Measurements from ENCODE around the gene CTCFL. TPM values are rescaled to one million over a fixed set of nuclear protein-coding genes. Genes with fewer than 3 reads are reported as not detected.
A peak's percentile ranks its signal among the peaks of the same experiment; 100 is the strongest.

The CTCFL gene
- total RNA-seq, 1 donor from 2014 or later: not detected

GRCh38 chr20:57559658-57560553 is 35.0 kb upstream of the CTCFL start:
- DNase-seq: no peak

DNA sequence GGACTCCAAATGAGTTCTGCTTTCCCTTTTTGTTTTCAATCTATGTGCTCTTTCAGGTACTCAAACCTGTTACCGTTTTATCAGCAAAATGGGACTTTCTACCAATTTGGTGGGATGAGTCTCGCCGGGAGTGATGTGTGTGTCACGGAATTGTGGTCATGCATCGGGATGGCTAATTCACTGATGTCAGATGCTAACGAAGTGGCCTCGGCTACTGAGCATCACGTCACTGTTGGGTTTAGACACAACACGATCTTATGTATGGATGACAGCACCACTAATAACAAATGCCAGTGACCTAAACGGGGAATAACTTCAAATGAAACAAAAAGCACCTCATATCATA is 34.3 kb upstream of the CTCFL start:
- DNase-seq: no peak

DNA sequence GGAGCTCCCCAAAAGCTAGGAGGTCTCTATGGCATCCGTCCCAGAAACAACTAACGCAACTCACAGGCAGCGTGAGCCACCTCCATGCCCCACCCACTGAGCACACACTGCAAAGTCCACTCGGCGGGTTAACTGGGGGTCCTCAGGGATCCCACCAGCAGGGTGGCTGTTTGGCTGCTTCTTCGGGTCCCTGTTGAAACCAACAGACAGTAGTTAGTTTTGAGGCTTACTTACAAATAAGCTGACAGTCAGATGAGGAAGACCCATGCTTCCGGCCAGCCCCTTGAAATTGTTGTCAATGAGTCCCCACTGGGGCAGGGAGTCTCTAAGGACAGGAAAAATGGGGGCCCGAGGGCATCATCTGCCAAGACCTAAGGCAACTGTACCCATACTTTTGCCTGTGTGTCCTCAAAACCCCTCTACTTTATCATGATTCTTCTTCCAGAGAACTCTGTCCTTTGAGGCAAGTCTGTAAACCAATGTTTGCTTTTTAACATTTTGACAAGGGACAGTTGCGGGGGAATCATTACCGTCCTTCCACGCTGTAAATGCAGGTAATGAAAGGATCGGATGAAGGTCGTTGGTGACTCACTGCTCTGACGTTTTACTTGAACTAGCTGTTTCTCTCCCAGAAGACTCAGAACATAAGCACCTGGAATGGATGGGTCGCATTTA is 33.8 kb upstream of the CTCFL start:
- DNase-seq: no peak

DNA sequence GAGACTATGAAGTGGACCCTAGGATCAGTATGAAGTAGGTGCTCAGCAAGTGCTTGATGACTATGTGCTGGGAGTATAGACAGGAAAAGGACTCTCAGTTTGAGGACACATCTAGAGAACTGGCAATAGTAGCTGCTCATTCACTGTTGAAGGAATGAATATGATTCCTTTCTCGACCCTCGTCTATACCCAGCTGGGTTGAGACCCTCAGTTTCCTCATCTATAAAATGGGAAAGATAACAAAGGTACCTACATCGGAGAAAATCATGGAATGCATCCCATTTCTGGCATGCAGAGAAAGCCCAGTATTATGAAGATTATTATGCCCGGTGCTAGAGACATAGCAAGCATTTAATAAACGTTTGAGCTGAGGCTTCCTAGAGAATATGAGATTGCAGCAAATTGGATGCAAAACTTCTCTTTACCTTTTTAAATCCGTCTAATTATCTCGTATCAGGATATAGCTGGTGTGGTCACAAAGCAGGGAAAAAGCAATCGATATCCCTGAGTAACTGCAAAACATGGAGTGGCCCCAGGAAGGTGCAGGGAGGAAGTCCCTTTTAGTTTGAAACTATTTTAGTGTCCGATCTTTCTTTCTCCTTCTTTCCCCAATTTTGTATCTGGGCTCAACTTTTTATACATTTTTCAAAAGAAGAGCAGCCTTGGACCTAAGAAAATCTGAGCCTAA is 33.1 kb upstream of the CTCFL start:
- no peak for DNase-seq

DNA sequence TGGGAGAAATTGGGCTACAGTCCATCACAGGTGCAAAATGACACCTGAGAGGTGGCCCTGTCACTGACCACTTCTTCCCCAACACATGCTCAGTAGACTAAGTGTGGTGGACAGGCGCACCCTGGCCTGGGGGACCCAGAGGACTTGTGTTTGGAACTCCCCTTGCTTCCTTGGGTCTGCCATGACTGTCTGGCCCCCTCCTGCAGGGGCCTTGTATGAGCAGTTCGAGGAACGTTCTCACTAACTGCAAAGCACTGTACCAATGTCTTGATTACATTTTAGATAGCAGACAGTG is 32.0 kb upstream of the CTCFL start:
- no peak for DNase-seq

- DNase-seq: no peak
Measured at GRCh38 chr20:57555457-57556184, 30.7 kb upstream of the CTCFL start.

DNA sequence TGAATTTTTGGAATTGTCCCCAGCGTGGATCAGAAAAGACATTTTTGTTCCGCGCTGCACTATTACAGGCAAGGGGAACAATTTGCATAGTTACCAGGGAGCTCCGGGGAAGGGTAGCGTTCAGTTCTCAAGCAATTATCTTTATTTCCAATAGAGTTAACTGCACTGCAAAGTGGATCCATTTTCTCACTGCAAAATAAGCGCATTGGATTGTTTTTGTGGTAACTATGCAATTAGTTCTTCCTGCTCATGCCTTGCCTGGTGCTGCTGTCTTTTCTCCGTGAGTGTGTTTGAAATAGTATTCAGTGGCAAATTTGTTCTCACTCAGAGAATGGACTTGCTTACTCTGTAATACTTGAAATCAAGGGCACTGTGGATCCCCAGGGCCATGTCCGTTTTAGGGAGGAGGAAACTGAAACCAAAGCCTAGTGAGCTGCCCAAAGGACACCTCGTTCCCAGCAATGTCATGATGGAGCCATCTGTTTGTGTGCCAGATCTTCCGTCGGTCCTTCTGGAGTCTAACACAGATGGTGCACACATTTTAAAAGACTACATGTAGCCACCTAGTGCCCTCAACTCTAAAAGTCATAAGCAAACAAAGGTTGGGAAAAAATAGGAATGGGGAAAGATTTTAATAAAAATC is 28.6 kb upstream of the CTCFL start:
- no peak for DNase-seq

DNA sequence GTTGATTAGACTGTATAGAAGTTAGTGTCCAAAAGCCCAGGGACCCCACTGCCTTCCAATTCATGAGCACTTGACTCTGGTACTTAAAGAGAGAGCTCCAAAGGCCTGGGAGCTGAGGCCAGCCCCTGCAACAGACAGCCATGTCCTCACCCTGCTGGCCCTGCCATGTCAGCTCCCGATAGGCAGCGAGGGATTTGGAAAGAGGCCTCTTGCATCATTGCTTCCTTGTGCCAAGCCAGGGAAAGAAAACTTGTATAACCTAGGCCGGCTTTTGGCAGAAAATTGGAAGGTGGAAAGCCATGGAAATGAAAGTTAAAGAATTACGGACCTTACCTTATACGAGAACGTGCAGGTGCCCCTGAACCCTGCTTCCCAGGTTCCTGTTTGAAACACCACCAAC is 27.5 kb upstream of the CTCFL start:
- DNase-seq: no peak

DNA sequence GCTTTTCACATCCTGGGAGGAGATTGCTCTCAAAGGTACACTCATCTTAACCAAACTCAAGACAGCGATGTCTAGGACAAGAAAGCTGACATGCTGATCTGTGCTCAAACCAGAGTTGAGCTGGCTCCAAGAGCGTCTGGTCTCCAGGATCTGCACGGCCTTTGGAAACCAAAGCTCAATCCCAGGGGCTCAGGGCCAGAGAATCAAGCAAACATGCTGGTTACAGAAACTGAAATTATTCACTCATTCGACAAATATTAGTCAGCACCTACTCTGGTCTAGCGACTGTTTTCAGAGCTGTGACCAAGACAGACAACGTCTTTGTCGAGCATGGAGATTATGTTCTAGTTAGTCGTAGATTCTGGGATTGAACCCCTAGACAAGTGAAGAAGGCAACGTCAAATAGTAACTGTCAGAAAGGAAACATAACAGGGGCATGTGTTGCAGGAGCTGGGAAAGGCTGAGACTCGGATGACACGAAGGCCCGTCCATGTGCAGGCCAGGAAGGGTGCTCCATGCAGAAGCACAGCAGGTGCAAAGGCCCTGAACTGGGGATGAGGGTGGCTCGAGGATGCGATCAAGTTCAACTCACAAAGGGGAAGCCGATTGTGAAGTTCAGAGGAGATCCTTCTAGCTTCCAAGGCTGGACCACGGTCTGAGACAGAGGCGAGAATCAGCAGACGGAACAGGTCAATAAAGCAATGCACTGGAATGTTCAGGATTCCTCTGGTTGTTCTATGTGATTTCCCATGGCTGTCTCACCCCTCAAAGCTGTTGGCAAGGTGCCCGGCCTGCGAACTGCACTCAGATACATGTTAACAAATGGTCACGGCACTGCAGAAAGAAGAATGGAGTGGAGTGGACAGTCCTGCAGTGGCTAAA is 23.5 kb upstream of the CTCFL start:
- DNase-seq: peak; percentile 7

DNA sequence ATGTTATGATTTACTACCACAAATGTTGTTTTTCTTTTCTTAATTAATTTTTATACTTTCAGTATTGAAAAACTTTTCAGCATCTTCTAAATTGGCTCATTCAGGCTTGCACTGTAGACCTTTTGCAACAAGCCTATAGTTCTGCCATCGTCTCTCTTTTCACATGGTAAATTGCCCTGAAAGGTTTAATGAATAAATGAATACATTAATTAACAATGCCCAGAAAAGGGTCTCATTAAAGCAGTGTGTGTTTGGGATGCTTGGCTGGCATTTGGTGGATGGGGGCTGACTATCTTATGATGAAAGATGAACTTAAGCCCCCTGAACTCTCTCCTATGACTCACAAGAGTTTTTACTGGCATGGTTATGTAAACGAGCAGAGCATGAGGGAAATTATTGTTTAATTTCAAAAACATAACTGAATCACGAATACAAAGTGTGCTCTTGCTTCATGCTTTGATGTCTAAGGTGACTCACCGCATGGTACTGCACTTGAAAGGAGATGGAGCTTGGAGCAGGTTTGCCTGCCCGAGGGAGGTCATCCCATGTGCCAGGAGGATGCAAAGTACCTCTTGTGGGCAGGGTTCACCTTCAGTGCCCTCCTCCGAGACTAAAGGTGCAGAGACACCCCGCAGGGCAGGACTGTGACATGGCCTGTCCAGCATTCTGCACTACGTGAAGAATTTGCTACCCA is 22.2 kb upstream of the CTCFL start:
- no peak for DNase-seq

GRCh38 chr20:57545927-57546662 is 21.2 kb upstream of the CTCFL start:
- DNase-seq: no peak

DNA sequence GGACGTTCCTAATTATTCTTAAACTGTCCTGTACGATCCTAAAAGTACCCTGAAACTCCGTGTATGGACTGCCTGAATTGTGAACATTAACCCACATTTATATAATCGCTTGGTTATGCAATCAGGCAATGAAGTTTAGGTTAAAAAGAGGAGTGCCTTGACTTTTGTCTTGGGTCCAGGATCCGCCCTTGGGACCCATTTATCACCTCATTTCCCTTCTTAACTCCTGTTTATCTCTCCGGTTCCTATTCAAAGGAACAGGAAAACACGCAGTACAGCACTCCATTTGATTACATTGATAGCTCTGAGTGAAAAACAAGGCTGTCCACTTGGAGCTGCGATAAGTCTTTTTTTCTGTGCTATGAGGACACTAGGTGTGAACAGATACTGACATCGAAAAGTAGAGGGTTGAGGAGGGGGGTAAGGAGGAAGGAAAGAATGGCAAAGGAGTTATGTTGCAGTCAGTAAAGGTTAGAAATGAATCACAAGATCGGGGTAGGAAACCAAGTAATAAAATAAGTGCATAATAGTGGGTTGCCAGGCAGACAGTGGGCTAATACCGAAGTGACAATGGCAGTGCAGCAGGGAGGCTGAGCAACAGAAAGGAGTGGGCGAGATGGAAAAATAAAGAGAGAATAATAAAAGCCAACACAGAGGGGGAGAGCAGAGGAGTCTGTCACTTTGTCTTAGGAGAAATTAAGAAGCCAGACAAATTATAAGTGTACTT is 20.1 kb upstream of the CTCFL start:
- peak; percentile 4 for DNase-seq

DNA sequence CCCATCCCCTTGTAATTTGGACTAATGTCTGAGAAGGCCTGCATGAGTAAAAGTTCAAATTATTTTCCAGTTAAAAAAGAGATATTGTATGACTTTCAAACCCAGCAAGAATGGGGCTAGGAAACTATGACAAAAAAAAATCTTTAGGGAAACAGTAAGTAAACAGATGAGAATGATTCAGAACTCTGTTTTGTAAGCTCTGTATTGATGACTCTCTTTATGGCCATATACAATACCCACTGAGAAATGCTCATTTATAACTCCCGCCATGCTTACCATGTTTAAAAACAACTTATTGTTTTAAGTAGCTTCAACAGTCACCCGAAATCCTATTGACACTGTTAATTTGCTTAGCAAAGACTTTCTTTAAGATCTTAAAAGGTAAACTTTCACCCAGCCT is 18.8 kb upstream of the CTCFL start:
- DNase-seq: no peak

GRCh38 chr20:57540890-57541580 is 16.1 kb upstream of the CTCFL start:
- DNase-seq: no peak

DNA sequence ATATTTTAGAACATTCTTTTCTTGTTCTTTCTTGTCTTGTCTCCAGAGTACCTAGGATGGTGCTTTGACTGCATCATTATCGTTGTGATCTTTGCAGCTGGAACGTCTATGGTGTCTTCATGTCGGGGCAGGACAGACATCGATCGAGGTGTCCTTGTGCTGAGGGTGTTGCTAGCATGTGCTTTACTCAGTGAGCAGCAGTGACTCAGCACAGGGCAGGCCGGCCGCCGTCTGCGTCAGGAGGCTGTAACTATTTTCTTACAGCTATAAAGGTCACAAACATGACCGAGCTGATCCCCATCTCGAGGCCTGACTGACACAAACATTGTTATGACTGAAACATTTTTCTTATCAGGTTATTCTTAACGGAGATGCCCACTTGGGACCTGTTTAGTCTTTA is 14.9 kb upstream of the CTCFL start:
- DNase-seq: no peak

- no peak for DNase-seq
Measured at GRCh38 chr20:57537822-57538221, 12.9 kb upstream of the CTCFL start.

DNA sequence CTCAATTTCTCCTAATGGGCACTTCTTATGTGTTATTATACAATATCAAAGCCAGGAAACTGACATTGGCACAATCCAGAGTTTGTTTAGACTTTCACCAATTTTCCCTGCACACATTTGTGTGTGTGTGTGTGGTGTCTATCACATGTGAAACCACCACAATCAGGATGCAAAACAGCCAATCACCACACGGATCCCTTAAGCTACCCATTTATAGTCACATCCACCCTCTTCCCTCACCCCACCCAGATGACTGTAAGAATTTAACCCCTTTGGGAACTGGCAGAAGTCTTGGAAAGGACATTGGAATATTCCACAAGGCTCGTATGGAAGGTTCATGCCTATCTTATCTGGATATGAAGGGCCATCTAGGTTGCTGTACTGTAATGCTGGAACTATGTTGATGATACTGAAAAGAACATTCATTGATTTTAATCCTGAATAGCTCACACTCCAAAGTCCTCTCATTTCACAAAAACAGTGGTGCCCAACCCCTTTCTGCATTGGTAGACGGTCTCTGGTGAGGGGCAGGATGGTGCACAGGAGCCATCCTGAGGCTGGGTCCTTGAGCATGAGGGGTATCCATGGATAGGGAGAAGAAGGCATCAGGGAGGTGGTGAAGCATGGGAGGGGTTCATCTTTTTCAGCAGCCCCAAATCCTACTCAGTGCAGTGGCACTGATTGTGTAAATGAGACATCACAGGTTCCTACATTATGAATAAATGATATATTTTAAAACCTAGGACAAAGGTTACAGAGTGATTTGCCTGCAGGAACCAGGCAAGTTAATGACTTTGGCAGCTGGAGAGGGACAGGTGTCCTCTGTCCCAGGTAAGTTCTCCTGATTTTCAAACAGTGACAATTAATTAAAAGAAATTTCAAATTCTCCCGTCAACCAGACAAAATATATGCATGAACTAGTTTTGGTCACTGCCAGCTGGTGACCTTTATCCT is 12.1 kb upstream of the CTCFL start:
- DNase-seq: no peak

All from dermis blood vessel endothelial cell (primary cell).